Superior temporal gyrus (tissue), 1 donor: ENCODE results near the gene CDS2.
"Not testable (repeated sequence)": the region's sequence is repeated elsewhere in the genome, so short reads cannot be mapped to it uniquely, and the experiment has no call there.

Experiments used
- DNase-seq: peaks from one replicate; pipeline ENCODE4 v3.0.0-alpha.2; 2016; ENCODE audit errors: extremely low spot score

The CDS2 gene

DNA sequence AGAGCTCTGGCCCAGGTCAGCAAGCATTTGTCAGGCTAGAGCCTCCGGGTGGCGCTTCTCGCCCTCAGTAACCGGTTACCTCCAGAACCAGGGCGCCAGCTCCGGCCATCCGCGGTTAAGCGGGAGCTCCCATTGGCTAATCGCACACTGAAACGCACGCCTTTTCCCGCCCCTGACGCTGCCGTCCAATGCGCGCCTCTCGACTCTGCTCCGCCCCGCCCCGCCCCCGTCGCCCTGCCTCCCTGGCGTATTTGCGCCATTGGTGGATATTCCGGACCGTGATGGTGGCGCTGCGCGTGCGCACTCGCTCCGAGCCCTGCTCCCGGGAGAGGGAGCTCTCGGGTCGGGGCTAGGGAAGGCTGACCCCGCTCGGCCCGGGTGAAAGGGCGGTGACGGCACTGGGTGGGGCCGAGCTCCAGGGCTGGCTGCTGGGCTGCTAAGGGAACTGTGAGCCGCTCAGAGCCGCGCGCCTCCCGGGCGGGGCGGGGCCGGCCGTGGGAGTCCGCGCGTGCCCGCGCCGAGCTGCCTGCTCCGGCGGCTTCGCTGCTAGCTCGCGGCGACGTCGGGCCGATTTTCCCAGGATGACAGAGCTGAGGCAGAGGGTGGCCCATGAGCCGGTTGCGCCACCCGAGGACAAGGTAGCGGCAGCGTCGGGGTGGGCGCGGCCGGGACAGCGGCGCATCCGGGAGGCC, at the start of gene CDS2:
Gene CDS2 (plus strand): TSS at position 497 of the 692 bp plus-strand sequence. CDS start 85 bp downstream, at position 582.
- DNase-seq, result peak; percentile 99

DNA sequence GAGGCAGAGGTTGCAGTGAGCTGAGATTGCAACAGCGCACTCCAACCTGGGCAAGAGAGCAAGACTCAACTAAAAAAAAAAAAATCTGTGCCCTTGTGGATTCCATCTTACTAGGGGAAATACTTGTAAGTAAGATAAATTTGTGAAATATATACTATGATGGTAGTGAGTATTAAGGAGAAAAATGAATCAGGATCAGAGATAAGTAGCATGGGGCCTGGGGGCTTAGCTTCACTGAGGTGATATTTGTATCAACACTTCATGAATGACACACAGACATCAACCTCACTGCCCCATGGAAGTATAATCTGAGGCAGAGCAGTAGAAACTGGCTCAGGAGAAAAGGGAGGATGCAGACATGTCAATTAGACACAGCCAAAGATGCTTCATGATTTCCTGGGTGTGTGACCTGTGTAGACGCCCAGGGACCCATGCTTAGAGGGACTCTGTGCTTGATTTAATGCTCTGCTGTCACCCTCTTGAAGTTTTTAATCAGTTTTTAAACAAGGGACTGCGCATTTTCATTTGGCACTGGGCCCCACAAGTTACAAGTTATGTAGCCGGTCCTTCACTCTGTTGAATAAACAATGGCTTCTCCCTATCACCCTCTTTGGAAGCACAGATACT, 48.9 kb upstream of the CDS2 start:
- DNase-seq, result no peak

DNA sequence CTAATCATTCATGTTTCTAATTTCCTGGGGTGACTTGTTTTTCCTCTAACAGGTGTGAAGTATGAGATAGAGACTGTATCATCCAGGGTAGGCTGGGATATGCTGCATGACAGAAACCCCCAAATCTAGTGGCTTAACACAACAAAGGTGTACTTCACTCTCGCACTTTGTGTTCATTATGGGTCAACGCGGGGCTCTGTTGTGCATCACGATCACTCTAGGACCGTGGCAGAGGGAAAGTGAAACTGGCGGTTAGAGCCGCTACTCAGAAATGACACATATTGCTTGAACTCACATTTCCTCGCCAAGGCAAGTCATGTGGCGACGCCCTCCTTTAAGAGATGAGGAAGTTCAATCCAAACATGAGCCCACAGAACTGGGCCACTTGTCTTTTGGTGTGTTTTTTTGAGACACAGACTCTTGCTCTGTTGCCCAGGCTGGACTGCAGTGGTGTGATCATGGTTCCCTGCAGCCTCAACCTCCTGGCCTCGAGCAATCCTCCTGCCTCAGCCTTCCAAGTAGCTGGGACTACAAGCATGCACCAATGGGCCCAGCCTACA, 48.3 kb upstream of the CDS2 start:
- DNase-seq, result no peak

DNA sequence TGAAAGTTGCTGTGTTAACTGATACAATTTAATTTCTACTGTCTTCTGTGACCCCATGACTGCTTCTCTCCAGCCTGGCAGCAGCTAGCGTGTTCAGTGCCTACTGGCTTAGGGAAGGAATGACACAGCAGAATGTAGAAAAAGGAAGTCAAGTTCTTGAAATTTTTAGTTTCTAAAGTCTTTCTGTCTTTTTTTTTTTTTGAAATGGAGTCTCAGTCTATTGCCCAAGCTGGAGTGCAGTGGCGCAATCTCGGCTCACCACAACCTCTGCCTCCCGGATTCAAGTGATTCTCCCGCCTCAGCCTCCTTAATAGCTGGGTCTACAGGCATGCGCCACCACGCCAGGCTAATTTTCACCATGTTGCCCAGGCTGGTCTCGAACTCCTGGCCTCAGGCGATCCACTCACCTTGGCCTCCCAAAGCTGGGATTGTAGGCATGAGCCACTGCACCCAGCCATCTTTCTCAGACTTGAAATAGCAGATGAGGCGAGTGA, 46.4 kb upstream of the CDS2 start:
- peak; percentile 38 for DNase-seq

DNA sequence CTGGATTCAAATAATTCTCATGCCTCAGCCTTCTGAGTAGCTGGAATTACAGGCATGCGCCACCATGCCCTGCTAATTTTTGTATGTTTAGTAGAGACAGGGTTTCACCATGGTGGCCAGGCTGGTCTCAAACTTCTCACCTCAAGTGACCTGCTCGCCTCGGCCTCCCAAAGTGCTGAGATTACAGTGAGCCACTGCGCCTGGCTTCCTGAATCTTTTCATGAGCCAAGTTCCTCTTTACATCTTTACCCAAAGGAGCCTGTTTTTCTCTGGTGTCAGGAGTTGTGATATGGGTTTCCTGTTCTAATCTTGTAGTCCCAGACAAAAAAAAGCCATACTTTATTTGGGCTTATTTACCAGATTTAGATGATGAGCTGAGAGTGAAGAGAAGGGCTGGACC, 41.4 kb upstream of the CDS2 start:
- no peak for DNase-seq

DNA sequence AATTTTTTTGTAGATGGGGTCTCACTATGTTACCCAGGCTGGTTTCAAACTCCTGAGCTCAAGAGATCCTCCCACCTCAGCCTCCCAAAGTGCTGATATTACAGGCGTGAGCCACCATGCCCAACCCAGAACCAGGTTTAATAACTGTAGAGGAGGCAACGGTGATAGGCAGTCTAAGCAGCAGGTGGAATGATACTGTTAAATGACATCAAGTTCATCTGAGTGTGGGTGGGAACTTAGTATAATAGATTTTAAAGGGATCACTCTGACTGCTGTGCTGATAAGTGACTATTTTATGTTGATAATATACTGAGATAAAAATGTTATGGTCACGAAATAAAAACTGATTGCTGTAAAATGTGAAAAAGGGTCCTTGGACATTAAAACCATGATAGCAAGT, 38.1 kb upstream of the CDS2 start:
- no peak for DNase-seq

DNA sequence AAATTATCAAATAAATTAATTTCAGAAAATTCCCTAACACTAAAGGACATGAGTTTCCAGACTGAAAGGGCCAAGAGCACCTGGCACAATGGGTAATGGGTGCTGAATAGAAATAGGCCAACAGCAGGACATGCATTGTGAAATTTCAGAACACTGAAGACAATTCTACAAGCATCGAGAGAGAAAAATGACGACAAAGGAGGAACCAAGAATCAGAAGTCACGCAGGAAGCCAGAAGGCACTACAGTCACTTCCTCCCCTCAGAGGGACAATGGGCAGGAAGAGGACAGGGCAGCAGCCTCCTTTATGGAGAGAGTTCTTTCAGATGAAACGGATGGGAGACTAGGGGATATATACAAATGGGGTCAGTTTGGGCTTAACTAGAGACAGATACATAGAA, 36.6 kb upstream of the CDS2 start:
- peak; percentile 46 for DNase-seq

DNA sequence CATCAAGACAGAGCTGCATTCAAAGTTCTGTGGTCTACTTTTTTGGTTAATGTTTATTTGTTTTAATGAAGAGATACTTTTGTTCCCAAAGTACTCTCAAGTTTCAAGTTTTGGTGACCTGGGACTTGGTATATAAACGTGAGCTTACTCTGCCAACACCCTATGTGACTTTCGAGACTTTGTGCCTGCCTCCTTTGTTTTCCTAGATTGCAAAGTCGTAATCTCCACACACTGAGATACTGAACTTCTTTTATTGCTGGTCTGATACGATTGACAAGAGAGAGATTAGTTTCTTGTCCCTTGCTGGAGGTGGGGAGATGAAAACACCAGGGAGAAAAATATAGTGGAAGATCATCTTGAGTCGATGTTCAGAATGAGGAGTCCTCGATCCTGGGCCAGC, 34.9 kb upstream of the CDS2 start:
- DNase-seq, result no peak

DNA sequence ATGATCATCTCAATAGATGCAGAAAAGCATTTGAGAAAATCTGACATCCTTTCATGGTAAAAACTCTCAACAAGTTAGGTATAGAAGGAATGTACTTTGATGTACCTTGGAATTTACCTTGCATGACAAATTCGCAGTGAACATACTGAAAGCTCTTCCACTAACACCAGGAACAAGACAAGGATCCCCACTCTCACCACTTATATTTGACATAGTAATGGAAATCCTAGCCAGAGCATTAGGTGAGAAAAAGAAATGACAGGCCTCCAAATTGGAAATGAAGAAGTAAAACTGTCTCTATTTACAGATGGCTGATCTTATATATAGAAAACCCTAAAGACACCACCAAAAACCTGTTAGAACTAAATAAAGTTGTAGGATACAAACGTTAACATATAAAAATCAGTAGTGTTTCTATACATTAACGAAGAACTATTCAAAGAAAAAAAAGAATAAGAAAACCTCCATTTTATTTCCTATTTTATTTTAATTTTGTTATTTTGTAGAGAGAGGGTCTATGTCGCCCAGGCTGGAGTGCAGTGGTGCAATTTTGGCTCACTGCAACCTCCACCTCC, 34.0 kb upstream of the CDS2 start:
- DNase-seq, result no peak

DNA sequence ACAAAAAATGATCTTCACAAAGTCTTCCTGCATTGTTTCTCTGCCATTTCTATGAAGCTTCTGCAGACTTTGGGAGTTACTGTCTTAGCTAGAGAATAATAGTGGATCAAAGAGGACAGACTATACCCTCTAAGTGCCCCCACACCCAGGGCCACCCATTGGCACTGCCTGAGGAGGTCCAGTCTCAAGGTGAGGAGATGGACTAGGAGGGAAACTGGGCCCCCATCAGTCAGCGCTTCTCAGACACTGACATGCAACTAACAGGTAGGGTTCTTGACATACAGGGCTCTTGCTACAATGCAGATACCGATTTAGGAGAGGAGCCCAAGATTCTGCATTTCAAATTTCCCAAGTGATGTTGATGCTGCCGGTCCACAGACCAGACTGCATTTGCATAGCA, 31.4 kb upstream of the CDS2 start:
- no peak for DNase-seq

DNA sequence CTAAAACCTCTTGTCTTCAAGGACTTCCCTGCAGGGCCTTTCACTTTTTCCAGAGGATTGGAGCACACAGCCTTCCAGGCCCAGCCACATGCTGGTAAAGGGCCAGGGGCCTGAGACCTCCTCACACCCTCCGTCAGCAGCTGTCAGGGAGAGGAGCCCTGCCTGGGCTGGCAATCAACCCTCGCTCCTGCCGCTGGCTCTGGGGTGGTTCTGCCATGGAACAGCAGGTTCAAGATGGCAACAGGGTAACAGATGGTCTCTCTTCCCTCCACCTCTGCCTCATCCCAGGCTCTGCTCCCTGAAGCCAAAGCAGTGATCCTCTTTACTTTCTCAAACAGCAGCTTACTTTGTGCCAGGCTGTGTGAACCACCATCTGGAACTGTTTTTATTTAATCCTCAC, 30.9 kb upstream of the CDS2 start:
- no peak for DNase-seq

DNA sequence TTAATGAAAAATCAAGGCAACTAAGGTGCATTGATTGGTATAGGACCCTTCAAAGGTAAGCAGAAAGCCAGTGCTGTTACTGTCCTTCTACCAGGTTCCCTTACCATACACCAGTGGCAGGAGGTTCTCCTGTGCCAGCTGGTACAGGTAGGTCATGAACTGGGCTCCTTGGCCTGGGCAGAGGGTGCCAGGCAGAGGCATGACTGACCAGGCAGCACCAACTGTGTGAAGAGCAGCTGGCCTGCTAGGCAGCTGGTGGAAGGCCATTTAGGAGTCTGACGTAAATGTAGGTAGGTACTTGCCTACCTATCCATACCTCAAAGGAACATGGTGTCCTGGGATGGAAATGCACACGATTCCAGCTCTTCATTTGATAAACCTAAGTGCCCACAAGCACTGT, 30.3 kb upstream of the CDS2 start:
- DNase-seq, result no peak

DNA sequence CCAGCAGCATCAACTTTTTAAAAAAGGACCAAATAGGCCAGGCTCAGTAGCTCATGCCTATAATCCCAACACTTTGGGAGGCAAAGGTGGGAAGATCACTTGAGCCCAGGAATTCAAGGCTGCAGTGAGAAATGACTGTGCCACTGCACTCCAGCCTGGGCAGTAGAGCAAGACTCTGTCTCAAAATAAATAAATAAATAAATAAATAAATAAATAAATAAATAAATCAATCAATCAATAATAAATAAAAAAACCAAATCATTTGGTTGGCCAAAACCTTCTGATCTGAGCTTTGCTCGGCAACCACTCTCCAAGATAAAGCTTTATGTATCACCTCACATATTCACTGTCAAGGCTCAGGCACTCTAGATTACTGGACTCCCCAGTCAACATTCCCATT, 27.8 kb upstream of the CDS2 start:
- not testable (repeated sequence) for DNase-seq

DNA sequence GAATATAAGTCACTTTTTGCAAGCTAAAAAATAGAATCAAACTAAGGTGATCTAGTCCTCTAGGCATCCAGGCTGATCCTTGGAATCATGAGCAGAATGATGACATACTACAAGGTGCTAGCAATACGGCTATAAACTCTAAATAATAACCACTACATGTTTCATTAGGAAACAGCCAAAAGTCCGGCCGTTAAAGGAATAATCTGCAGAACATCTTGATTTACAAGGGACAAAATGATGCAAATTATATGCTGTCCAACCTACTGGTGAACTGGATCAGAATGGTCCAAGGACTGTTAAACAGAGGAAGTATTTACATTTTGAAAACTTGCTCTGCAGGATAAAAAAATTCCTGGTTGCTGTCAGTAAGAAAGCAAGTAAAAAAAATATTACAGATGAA, 26.9 kb upstream of the CDS2 start:
- DNase-seq, result not testable (repeated sequence)

DNA sequence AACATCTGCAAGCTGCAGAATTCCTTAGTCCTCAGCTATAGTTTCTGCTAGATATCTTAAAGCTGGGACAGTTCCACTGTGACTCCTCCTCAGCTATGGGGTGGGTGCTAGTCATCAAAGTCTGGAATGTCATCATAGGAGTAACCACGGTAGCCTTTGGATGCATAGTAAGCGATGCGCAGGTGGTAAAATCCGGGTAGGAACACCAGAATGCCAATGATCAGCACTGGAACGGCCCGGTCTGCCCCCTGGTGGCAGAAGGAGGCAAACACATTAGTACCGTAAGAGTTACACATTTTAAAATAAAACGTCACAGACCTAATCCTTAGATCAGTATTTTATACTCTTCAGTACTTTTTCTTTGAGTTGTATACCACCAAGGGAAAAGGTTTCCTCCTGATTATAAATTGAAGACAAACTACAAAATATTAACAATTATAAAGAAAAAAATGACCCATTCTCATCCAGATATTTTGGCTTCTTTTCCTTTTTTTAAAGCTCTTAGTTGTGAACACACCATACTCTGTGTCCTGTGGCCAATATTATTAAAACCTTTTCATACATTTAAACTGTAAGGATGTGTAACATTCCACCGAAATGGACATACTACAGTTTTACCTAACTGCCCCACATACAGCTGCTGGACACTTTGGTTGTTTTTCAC, 26.0 kb upstream of the CDS2 start:
- peak; percentile 89 for DNase-seq

DNA sequence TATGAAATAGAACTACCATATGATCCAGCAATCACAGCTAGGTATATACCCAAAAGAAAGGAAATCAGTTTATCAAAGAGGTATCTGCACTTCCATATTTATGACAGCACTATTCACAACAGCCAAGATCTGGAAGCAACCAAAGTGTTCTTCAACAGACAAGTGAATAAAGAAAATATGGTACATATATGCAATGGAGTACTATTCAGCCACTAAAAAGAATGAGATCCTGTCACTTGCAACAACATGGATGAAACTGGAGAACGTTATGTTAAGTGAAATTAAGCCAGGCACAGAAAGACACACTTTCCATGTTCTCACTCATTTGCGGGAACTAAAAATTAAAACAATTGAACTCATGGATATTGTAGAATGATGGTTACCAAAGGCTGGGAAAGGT, 22.3 kb upstream of the CDS2 start:
- DNase-seq, result no peak

DNA sequence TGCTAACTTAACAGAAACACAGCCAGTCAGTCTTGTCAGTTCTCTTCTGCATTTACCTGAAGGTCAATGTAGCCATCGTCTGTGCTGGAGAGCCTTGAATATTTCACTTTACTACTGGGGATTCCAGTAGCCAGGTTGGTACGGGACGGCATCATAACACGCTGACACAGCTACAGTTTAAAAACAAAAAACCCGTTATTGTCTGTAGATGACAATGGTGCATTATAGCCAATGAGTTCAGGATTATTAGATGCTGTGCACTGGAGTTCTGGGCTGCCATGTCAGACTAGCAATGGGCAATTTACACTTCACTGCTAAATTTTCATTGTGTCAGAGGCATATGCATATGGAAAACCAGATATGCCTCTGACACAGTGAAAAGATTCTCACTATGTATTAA, 17.5 kb upstream of the CDS2 start:
- DNase-seq, result peak; percentile 75

DNA sequence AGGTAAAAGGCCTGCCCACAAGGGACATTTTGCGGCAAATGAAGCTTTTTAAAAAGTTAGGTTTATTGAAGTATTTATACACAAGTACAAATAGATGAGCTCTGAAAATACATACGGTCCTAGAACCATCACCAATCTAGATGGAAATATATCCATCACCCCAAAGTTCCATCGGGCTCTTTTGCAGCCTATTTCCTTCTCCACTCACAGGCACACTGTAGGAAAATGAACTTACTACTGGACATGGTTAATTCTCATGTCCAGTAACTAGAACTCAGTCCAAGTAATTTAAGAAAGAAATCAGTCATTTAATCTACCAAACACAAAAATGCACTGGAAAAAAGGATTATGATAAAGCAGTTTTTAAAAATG, 13.2 kb upstream of the CDS2 start:
- DNase-seq, result no peak

DNA sequence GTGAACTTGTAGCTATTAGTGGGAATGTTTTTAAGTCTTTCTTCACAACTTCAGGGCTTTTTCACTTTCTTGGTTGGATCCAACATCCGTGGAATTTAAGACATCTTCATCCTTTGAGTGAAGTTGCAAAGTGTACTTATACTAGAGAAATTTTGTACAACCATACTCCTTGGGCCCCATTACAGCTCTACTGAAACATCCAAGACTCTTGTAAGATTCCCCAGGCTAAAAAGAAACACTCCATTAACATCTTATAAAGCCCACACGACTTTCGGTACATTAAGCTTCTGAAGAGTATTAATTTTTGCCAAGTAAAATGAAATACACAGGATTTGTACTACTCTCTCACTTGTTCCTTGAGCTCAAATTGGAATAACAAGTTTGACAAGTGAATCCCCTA, 12.4 kb upstream of the CDS2 start:
- no peak for DNase-seq

DNA sequence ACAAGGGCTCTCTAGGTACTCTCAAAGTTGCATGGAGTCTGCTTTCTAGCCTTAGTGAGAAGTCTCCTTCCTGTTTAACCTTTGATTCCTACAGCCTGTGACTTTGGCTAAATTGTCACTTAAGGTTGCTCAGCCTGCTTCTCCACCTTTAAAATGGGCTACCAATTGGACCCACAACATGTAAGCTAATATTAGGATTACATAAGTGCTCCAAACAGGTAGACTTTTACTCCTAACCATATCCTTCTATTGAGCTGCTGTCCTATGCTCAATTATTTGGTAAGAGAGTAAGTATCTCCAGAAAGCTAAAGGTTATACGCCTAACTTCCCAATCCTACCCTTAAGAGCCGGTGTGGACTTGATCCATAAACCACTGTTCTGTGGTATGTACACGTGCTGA, 9.9 kb upstream of the CDS2 start:
- DNase-seq, result no peak

DNA sequence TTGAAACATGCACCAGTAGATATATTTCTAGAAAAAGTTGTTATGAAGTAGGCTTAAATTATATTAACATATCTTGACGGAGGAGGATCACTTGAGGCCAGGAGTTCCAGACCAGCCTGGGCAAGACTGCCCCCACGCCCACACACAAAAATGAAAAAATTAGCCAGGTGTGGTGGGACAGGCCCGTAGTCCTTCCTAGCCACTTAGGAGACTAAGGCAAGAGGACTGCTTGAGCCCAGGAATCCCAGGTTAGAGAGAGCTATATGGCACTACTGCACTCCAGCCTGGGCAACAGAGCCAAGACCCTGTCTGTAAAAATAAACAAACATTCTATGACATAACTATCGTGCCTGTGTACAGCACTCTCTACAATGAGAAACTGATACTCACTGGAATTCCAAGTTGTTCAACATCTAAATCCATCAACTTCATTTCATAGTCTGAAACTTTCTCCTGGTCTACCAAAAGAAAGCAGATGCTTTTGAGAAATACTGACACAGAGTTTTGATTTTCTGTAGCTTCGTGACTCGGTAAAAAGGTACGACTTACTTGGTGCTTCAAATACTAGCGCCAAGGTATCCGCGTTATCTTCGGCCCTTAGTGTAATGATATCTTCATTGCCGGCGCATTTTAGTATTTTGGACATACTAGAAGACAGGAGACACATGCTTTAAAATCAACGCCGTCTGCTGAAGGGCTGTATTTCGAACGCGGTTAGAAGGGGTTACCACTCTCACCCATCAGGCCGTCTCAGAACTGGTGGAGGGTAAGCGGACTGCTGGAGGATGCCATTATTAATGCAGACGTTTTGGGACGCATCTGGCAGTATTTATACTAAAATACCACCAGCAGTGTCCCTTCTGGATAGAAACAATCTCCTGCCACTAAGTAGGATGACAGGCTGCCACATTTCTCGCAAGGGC, 8.3 kb upstream of the CDS2 start:
- DNase-seq, result no peak

DNA sequence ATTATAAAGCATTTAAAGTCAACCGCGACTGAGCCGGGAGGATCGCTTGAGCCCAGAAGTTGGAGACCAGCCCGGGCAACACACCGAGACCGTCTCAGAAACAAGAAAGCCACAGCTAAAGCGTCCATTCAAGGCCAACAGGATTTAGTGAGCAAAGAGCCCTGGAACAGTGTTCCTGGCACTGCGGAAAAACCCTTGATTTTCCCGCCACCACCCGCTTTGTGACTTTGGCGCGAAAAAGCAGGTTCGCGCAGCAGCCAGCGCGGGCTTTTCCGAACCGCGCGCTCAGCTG, 7.7 kb upstream of the CDS2 start:
- no peak for DNase-seq
